Thyroid gland (tissue), 4 donors: ENCODE data around the gene SND1. TPM values are rescaled to one million over a fixed set of nuclear protein-coding genes. Genes with fewer than 3 reads are reported as not detected.

Experiments used
- DNase-seq, 2 donors: peaks; one replicate each; pipeline ENCODE4 v3.0.0-alpha.2; 2019
- H3K27ac ChIP-seq, 3 donors: fragments of 200-600 bp; sonication (generic); 1 replicate in 2 of 3; 2 replicates in 1 of 3; pipeline ENCODE4 v1.5.1; 2016 to 2019; ENCODE audit warnings: mild to moderate bottlenecking in 1 of 3, moderate library complexity in 1 of 3
- H3K27me3 ChIP-seq: fragments of 200-600 bp; sonication (generic); one replicate; pipeline ENCODE4 v1.5.1; 2019
- H3K36me3 ChIP-seq, 2 donors: fragments of 200-600 bp; sonication (generic); one replicate each; pipeline ENCODE4 v1.5.1; 2016 to 2019
- H3K4me1 ChIP-seq, 2 donors: fragments of 200-600 bp; sonication (generic); one replicate each; pipeline ENCODE4 v1.5.1; 2017 to 2019
- H3K4me3 ChIP-seq, 3 donors: fragments of 200-600 bp; sonication (generic); replicated peaks in 1 of 3; 1 replicate in 2 of 3; 2 replicates in 1 of 3; pipeline ENCODE4 v1.5.1; 2016; ENCODE audit warnings: mild to moderate bottlenecking in 1 of 3
- H3K9me3 ChIP-seq: fragments of 200-600 bp; sonication (generic); one replicate; pipeline ENCODE4 v1.5.1; 2017
- POLR2A ChIP-seq, 2 donors: fragments of 450-650 bp; IDR thresholded peaks; one replicate each; pipeline ENCODE4 v1.6.1; 2017; ENCODE audit warnings: antibody characterized with exemption in 2 of 2, mild to moderate bottlenecking in 2 of 2, moderate library complexity in 1 of 2
- WGBS, 2 donors: methylation state at CpG; one replicate each; pipeline ENCODE4 v1.1.5; 2017; 5-methylcytosine and 5-hydroxymethylcytosine counted together
- intact Hi-C: fragments of 100-400 bp; cut with DNase I; formaldehyde crosslinking; loops from one replicate; pipeline ENCODE4 v1.15.1; 2023
- total RNA-seq, 4 donors: library from RNA; depleted of rRNA; stranded (reverse); fragments of >200 nt; gene quantifications; one replicate each; pipeline ENCODE4 v1.2.3, GENCODE V29; 2016
- TF ChIP-seq, protein P1 (sequence below), 6 experiments: fragments of 200-600 bp in 3 of 6; fragments of 450-650 bp in 3 of 6; sonication (generic) in 3 of 6; IDR thresholded peaks; one replicate each; pipeline ENCODE4 v1.5.1; 2016 to 2019; ENCODE audit warnings: antibody characterized with exemption in 6 of 6, mild to moderate bottlenecking in 2 of 6, inconsistent platforms in 1 of 6, moderate library complexity in 1 of 6

The SND1 gene
- total RNA-seq, 4 donors from 2014 or later: 126 to 167 (median 144) TPM

DNA sequence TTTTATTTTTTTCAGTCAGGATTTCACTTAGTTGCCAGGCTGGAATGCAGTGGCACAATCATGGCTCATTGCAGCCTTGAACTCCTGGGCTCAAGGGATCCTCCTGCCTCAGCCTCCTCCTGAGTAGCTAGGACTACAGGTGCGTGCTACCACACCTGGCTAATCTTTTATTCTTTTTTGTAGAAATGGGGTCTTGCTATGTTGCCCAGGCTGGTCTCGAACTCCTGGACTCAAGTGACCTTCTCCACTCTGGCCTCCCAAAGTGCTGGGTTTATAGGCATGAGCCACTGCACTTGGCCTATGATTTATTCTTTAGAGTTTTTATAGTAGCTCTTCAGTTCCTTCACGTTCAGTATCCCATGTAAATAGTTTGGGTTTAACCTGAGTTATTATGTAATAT is 5.5 kb downstream of the SND1 start:
- Histone ChIP-seq H3K27me3 (no peaks in the 10 kb centered on the region), H3K4me1 (peaks cover 20 to 42% of the 10 kb centered on the region in 2 donors), H3K4me3 (no peak overlapping the region), H3K27ac (no peak overlapping the region), H3K9me3 (no peaks in the 10 kb centered on the region), H3K36me3 (no peaks in the 10 kb centered on the region)
- intact Hi-C loops: no loop called here
- 88 to 90% methylated on average over 3 of the region's 3 CpGs for WGBS, 2 donors
- DNase-seq: no peak
- TF ChIP-seq, protein P1, sequence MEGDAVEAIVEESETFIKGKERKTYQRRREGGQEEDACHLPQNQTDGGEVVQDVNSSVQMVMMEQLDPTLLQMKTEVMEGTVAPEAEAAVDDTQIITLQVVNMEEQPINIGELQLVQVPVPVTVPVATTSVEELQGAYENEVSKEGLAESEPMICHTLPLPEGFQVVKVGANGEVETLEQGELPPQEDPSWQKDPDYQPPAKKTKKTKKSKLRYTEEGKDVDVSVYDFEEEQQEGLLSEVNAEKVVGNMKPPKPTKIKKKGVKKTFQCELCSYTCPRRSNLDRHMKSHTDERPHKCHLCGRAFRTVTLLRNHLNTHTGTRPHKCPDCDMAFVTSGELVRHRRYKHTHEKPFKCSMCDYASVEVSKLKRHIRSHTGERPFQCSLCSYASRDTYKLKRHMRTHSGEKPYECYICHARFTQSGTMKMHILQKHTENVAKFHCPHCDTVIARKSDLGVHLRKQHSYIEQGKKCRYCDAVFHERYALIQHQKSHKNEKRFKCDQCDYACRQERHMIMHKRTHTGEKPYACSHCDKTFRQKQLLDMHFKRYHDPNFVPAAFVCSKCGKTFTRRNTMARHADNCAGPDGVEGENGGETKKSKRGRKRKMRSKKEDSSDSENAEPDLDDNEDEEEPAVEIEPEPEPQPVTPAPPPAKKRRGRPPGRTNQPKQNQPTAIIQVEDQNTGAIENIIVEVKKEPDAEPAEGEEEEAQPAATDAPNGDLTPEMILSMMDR (IDR thresholded peaks at IDR 0.05): no peak
- TF ChIP-seq POLR2A (IDR thresholded peaks at IDR 0.05): no peak

DNA sequence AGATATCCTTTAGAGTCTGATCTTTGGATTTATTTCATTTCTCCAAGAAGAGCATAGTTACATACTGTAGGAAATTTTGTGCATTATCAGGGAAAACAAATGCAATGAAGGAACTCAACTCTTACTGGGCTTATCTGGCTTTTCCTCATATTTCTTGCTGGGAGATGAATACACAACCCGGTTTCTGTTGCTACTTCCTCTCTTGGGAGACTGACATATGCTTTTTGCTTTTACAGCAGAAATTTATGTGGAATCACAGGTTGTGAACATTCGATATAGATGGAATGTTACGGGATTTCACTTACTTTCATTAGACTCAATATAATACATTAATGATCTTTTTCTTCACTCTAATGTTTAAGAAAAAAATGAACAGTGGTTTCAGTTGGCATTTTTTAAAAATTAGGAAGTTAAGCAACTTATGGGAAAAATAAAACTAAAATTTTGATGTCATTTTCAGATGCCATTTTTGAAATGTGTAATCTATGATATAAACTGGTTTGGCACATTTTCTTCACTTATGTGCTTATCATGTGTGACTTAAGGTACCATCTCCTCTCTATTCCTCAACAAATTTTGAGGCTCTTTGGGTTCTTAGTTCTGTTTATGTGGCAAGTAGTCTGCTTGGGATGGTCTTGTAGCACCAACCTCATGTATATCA is 7.1 kb downstream of the SND1 start:
- 81 to 82% methylated on average over 3 of the region's 3 CpGs for WGBS, 2 donors

DNA sequence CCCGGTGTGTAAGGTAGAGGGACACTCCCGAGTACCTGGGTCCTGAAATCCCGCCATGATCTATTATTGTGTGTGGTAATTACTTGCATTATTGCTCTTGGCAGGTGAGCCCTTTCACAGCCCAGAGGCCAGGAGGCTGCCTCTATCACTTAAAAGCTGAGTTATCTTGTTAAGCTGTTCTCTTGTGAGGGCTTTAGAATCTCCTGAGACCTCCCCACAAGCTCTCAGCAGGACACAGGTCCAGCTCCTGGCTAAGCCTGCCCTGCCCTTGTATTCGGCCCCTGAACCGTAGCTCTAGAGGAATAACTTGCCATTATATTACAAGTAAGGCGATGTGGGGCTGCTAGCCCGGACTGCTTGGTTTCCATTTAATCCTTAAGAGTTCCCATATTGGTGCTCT is 13.9 kb downstream of the SND1 start:
- TF ChIP-seq, protein P1 (IDR thresholded peaks at IDR 0.05): no peak
- no peak for TF ChIP-seq POLR2A (IDR thresholded peaks at IDR 0.05)
- intact Hi-C loops: no loop called here
- Histone ChIP-seq H3K9me3 (no peaks in the 10 kb centered on the region), H3K4me1 (no peaks in the 10 kb centered on the region), H3K4me3 (no peak overlapping the region), H3K27me3 (no peaks in the 10 kb centered on the region), H3K27ac (no peak overlapping the region), H3K36me3 (no peaks in the 10 kb centered on the region)
- WGBS, 2 donors: 79 to 88% methylated on average over 7 of the region's 7 CpGs
- DNase-seq: no peak

More for the DNA sequence above, 7.1 kb downstream of the SND1 start:
- Histone ChIP-seq H3K4me3 (no peak overlapping the region), H3K36me3 (no peaks in the 10 kb centered on the region), H3K4me1 (peaks cover 6 to 29% of the 10 kb centered on the region in 2 donors), H3K9me3 (no peaks in the 10 kb centered on the region), H3K27me3 (no peaks in the 10 kb centered on the region), H3K27ac (no peak overlapping the region)
- TF ChIP-seq, protein P1 (IDR thresholded peaks at IDR 0.05): no peak
- TF ChIP-seq POLR2A (IDR thresholded peaks at IDR 0.05): no peak
- intact Hi-C loops: no loop called here
- DNase-seq: no peak

DNA sequence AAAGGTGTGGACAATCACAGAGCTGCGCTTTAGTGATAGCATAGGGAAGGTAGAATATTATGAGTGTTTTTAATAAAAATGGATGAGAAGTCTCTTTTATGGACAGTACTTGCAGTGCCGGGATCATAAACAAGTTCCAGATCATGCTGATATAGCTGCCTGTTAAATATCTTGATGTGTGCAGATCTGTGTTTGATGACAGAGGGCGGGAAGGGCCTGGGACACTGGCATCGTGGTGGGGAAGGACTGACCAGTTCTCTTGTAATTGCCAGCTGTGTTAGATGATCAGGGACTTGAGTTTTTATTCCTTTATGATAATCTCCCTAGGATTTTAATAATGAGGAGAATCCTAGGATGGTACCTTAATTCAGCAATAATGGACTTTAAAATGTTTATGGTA is 14.6 kb downstream of the SND1 start:
- DNase-seq: no peak
- TF ChIP-seq, protein P1 (IDR thresholded peaks at IDR 0.05): no peak
- no peak for TF ChIP-seq POLR2A (IDR thresholded peaks at IDR 0.05)
- 90 to 92% methylated on average over 4 of the region's 4 CpGs for WGBS, 2 donors
- Histone ChIP-seq H3K4me1 (no peaks in the 10 kb centered on the region), H3K4me3 (no peak overlapping the region), H3K36me3 (no peaks in the 10 kb centered on the region), H3K9me3 (no peaks in the 10 kb centered on the region), H3K27me3 (no peaks in the 10 kb centered on the region), H3K27ac (no peak overlapping the region)
- intact Hi-C loops: no loop called here

DNA sequence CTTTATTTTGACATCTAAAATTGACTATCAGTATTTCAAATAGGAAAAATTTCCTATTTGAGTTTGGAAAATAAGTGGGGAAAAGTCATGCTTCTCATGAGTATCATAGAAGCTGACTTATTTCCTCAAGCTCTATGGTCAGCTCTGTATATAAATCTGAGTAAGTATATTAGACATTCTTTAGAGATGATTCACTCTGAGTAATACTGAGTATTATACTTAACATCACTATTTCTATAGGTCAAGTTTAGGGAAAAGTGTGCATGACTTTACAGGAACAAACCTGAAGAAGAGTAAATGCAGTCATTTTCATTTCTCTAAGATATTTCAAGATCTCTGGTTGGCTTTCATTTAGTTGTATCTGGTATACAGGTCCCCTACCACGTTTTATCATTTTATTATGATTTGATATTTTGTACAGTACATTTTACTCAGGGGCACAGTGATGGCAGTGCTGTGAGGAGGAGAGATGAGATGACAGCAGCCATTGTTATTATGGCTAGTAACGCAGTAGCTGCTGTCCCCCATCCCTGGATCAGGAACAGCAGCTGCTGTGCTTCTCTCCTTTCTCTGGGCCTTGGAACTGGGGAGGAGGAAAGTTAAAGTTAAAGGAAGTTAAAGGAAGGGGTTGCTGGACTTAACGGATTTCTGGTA is 15.2 kb downstream of the SND1 start:
- Histone ChIP-seq H3K4me1 (no peaks in the 10 kb centered on the region), H3K36me3 (no peaks in the 10 kb centered on the region), H3K9me3 (no peaks in the 10 kb centered on the region), H3K27me3 (no peaks in the 10 kb centered on the region), H3K4me3 (no peak overlapping the region), H3K27ac (no peak overlapping the region)
- DNase-seq: no peak
- intact Hi-C loops: no loop called here
- TF ChIP-seq POLR2A (IDR thresholded peaks at IDR 0.05): no peak
- TF ChIP-seq, protein P1 (IDR thresholded peaks at IDR 0.05): no peak
- WGBS, 2 donors: 86 to 89% methylated on average over 3 of the region's 3 CpGs
